ENCODE results near the gene COL28A1.

The COL28A1 gene

GRCh38 chr7:7426676-7427075 is 109.0 kb downstream of the COL28A1 start:
- in situ Hi-C loops (cut with MboI; ENCODE audit: low pct_unique_long_range_greater_than_20kb, low sequenced_read_pairs, unreplicated experiment) = loop anchor here (25.0 kb wide), 1 partner anchor 786 kb away; no protein-coding TSS in a partner anchor
- no peak for TF ChIP-seq CTCF (IDR thresholded peaks at IDR 0.05; ENCODE audit: extremely low read depth, insufficient read depth, missing control alignments)
- no peak for DNase-seq (ENCODE audit: low spot score)

- no peak for DNase-seq (ENCODE audit: low spot score)
- in situ Hi-C loops (cut with MboI; ENCODE audit: low pct_unique_long_range_greater_than_20kb, low sequenced_read_pairs, unreplicated experiment) = loop anchor here (25.0 kb wide), 1 partner anchor 787 kb away; no protein-coding TSS in a partner anchor
- no peak for TF ChIP-seq CTCF (IDR thresholded peaks at IDR 0.05; ENCODE audit: extremely low read depth, insufficient read depth, missing control alignments)
These were observed 110.4 kb downstream of the COL28A1 start for GRCh38 chr7:7425321-7425720.

GRCh38 chr7:7424151-7424873 is 111.4 kb downstream of the COL28A1 start:
- in situ Hi-C loops (cut with MboI; ENCODE audit: low pct_unique_long_range_greater_than_20kb, low sequenced_read_pairs, unreplicated experiment) = no loop called here
- TF ChIP-seq CTCF (IDR thresholded peaks at IDR 0.05; ENCODE audit: extremely low read depth, insufficient read depth, missing control alignments) = peak; percentile 80
- DNase-seq (ENCODE audit: low spot score) = peak; percentile 60

GRCh38 chr7:7422641-7423040 is 113.0 kb downstream of the COL28A1 start:
- in situ Hi-C loops (cut with MboI; ENCODE audit: low pct_unique_long_range_greater_than_20kb, low sequenced_read_pairs, unreplicated experiment) = no loop called here
- no peak for TF ChIP-seq CTCF (IDR thresholded peaks at IDR 0.05; ENCODE audit: extremely low read depth, insufficient read depth, missing control alignments)
- DNase-seq (ENCODE audit: low spot score) = no peak

GRCh38 chr7:7421826-7422225 is 113.8 kb downstream of the COL28A1 start:
- TF ChIP-seq CTCF (IDR thresholded peaks at IDR 0.05; ENCODE audit: extremely low read depth, insufficient read depth, missing control alignments) = no peak
- in situ Hi-C loops (cut with MboI; ENCODE audit: low pct_unique_long_range_greater_than_20kb, low sequenced_read_pairs, unreplicated experiment) = no loop called here

GRCh38 chr7:7418997-7419396 is 116.7 kb downstream of the COL28A1 start:
- no peak for TF ChIP-seq CTCF (IDR thresholded peaks at IDR 0.05; ENCODE audit: extremely low read depth, insufficient read depth, missing control alignments)
- DNase-seq (ENCODE audit: low spot score) = no peak
- in situ Hi-C loops (cut with MboI; ENCODE audit: low pct_unique_long_range_greater_than_20kb, low sequenced_read_pairs, unreplicated experiment) = no loop called here

More at GRCh38 chr7:7421826-7422225, 113.8 kb downstream of the COL28A1 start:
- no peak for DNase-seq (ENCODE audit: low spot score)

Measured in GM13977 (cell line).